Neural progenitor cell (in vitro differentiated cells): ENCODE results near the gene DRC3. TPM values are rescaled to one million over a fixed set of nuclear protein-coding genes. Genes with fewer than 3 reads are reported as not detected.

Source experiments
- DNase-seq: peaks from one replicate; pipeline ENCODE4 v3.0.0-alpha.2; 2016; ENCODE audit warnings: low spot score
- H2AFZ ChIP-seq: fragments of 200-600 bp; sonication (generic); replicated peaks from 2 replicates; pipeline ENCODE4 v1.6.1; 2016; ENCODE audit warnings: antibody characterized with exemption
- H3F3A ChIP-seq: fragments of 200-600 bp; sonication (generic); 2 replicates; pipeline ENCODE4 v1.6.1; 2016; ENCODE audit warnings: antibody characterized with exemption, low read depth
- H3K27ac ChIP-seq: fragments of 200-600 bp; sonication (generic); 2 replicates; pipeline ENCODE4 v1.5.1; 2016; ENCODE audit warnings: mild to moderate bottlenecking
- H3K27me3 ChIP-seq: fragments of 200-600 bp; sonication (generic); 2 replicates; pipeline ENCODE4 v1.6.1; 2016; ENCODE audit warnings: mild to moderate bottlenecking, moderate library complexity
- H3K36me3 ChIP-seq: fragments of 200-600 bp; sonication (generic); 2 replicates; pipeline ENCODE4 v1.5.1; 2016
- H3K4me1 ChIP-seq: fragments of 200-600 bp; sonication (generic); 2 replicates; pipeline ENCODE4 v1.6.1; 2016; ENCODE audit warnings: mixed run types
- H3K4me2 ChIP-seq: fragments of 200-600 bp; sonication (generic); 2 replicates; pipeline ENCODE4 v1.6.1; 2016
- H3K4me3 ChIP-seq: fragments of 200-600 bp; sonication (generic); 2 replicates; pipeline ENCODE4 v1.5.1; 2016
- H3K79me2 ChIP-seq: fragments of 200-600 bp; sonication (generic); 2 replicates; pipeline ENCODE4 v1.6.1; 2016; ENCODE audit warnings: low read depth
- H3K9ac ChIP-seq: fragments of 200-600 bp; sonication (generic); 2 replicates; pipeline ENCODE4 v1.6.1; 2016
- H3K9me3 ChIP-seq: fragments of 200-600 bp; sonication (generic); 2 replicates; pipeline ENCODE4 v1.5.1; 2016; ENCODE audit warnings: low read depth
- H4K20me1 ChIP-seq: fragments of 200-600 bp; sonication (generic); 2 replicates; pipeline ENCODE4 v1.6.1; 2016; ENCODE audit warnings: low read depth
- H3K27ac Mint-ChIP-seq: 3 replicates; pipeline ENCODE4 v1.8.0; 2021; ENCODE audit warnings: mixed read lengths
- H3K27me3 Mint-ChIP-seq: 2 replicates; pipeline ENCODE4 v1.8.0; 2022; ENCODE audit warnings: low read depth, mild to moderate bottlenecking, inconsistent platforms, moderate library complexity, mixed read lengths; ENCODE audit not compliant: insufficient read depth
- H3K36me3 Mint-ChIP-seq: 3 replicates; pipeline ENCODE4 v1.8.0; 2021; ENCODE audit warnings: mixed read lengths
- H3K4me1 Mint-ChIP-seq: 3 replicates; pipeline ENCODE4 v1.8.0; 2021; ENCODE audit warnings: mixed read lengths
- H3K4me3 Mint-ChIP-seq: 3 replicates; pipeline ENCODE4 v1.8.0; 2021; ENCODE audit warnings: mild to moderate bottlenecking, moderate library complexity, mixed read lengths
- H3K9me3 Mint-ChIP-seq: 3 replicates; pipeline ENCODE4 v1.8.0; 2020; ENCODE audit warnings: mixed read lengths
- CTCF ChIP-seq: fragments of 200-600 bp; sonication (generic); IDR thresholded peaks from 2 replicates; pipeline ENCODE4 v1.5.1; 2017; ENCODE audit warnings: antibody characterized with exemption, mild to moderate bottlenecking
- EZH2 ChIP-seq: fragments of 200-600 bp; sonication (generic); IDR thresholded peaks from 2 replicates; pipeline ENCODE4 v1.6.1; 2017; ENCODE audit warnings: antibody characterized with exemption, mild to moderate bottlenecking, moderate library complexity
- EZH2phosphoT487 ChIP-seq: fragments of 200-600 bp; sonication (generic); IDR thresholded peaks from 2 replicates; pipeline ENCODE4 v1.6.1; 2017; ENCODE audit warnings: antibody characterized with exemption
- total RNA-seq: library from RNA; depleted of rRNA; stranded (reverse); fragments of >200 nt; gene quantifications from 2 replicates; pipeline ENCODE4 v1.2.3, GENCODE V29; 2015; ENCODE audit warnings: low replicate concordance

Gene DRC3
- total RNA-seq, 1 donor from 2014 or later: 0.07 TPM

GRCh38 chr17:18016426-18016825, 43.8 kb downstream of the DRC3 start:
- Histone ChIP-seq H3K9ac (no peak overlapping the region), H2AFZ (no peak overlapping the region), H3K36me3 (no peaks in the 10 kb centered on the region), H3K27ac (no peak overlapping the region), H3K79me2 (no peaks in the 10 kb centered on the region), H3F3A (no peaks in the 10 kb centered on the region), H3K4me2 (no peak overlapping the region), H3K9me3 (no peaks in the 10 kb centered on the region), H3K27me3 (no peaks in the 10 kb centered on the region), H3K4me1 (no peaks in the 10 kb centered on the region), H3K4me3 (no peak overlapping the region), H4K20me1 (no peaks in the 10 kb centered on the region)
- Mint-ChIP-seq H3K4me1 (peaks cover 9% of the 10 kb centered on the region), H3K27me3 (peaks cover 2% of the 10 kb centered on the region), H3K4me3 (no peak overlapping the region), H3K27ac (no peak overlapping the region), H3K36me3 (peaks cover 4% of the 10 kb centered on the region), H3K9me3 (no peaks in the 10 kb centered on the region)
- no peak for DNase-seq
- no peak for TF ChIP-seq EZH2
- no peak for TF ChIP-seq EZH2phosphoT487
- TF ChIP-seq CTCF: no peak

- Histone ChIP-seq H3K9me3 (no peaks in the 10 kb centered on the region), H3K9ac (no peak overlapping the region), H3F3A (no peaks in the 10 kb centered on the region), H3K36me3 (no peaks in the 10 kb centered on the region), H3K4me1 (no peaks in the 10 kb centered on the region), H3K79me2 (no peaks in the 10 kb centered on the region), H4K20me1 (no peaks in the 10 kb centered on the region), H3K27me3 (no peaks in the 10 kb centered on the region), H2AFZ (no peak overlapping the region), H3K4me3 (no peak overlapping the region), H3K27ac (no peak overlapping the region), H3K4me2 (no peak overlapping the region)
- no peak for TF ChIP-seq EZH2phosphoT487
- H3K4me3 Mint-ChIP-seq: no peak overlapping the region
- no peaks in the 10 kb centered on the region for H3K9me3 Mint-ChIP-seq
- H3K4me1 Mint-ChIP-seq: peaks cover 9% of the 10 kb centered on the region
- H3K27me3 Mint-ChIP-seq: peaks cover 2% of the 10 kb centered on the region
- H3K36me3 Mint-ChIP-seq: peaks cover 4% of the 10 kb centered on the region
- DNase-seq: no peak
- H3K27ac Mint-ChIP-seq: no peak overlapping the region
These were observed 45.3 kb downstream of the DRC3 start for GRCh38 chr17:18017958-18018357.

- H3K79me2 ChIP-seq: no peaks in the 10 kb centered on the region
- no peaks in the 10 kb centered on the region for H3F3A ChIP-seq
- Mint-ChIP-seq H3K27ac (no peak overlapping the region), H3K36me3 (peaks cover 4% of the 10 kb centered on the region), H3K4me1 (peaks cover 9% of the 10 kb centered on the region), H3K27me3 (peaks cover 2% of the 10 kb centered on the region), H3K4me3 (no peak overlapping the region), H3K9me3 (no peaks in the 10 kb centered on the region)
- no peak overlapping the region for H3K27ac ChIP-seq
- DNase-seq: no peak
- no peaks in the 10 kb centered on the region for H3K4me1 ChIP-seq
- no peak for TF ChIP-seq EZH2phosphoT487
- TF ChIP-seq CTCF: no peak
- TF ChIP-seq EZH2: no peak
- no peak overlapping the region for H2AFZ ChIP-seq
- no peak overlapping the region for H3K4me2 ChIP-seq
- no peaks in the 10 kb centered on the region for H4K20me1 ChIP-seq
- H3K9me3 ChIP-seq: no peaks in the 10 kb centered on the region
- no peaks in the 10 kb centered on the region for H3K27me3 ChIP-seq
- no peak overlapping the region for H3K4me3 ChIP-seq
- no peaks in the 10 kb centered on the region for H3K36me3 ChIP-seq
- H3K9ac ChIP-seq: no peak overlapping the region
These were observed 45.8 kb downstream of the DRC3 start for GRCh38 chr17:18018411-18018921.

GRCh38 chr17:18019838-18020154, 47.1 kb downstream of the DRC3 start:
- Histone ChIP-seq H3K79me2 (no peaks in the 10 kb centered on the region), H3K27me3 (no peaks in the 10 kb centered on the region), H3K27ac (no peak overlapping the region), H3K9ac (no peak overlapping the region), H3K36me3 (no peaks in the 10 kb centered on the region), H2AFZ (no peak overlapping the region), H3F3A (no peaks in the 10 kb centered on the region), H3K4me3 (no peak overlapping the region), H3K9me3 (no peaks in the 10 kb centered on the region), H4K20me1 (no peaks in the 10 kb centered on the region), H3K4me1 (no peaks in the 10 kb centered on the region), H3K4me2 (no peak overlapping the region)
- Mint-ChIP-seq H3K27ac (no peak overlapping the region), H3K36me3 (peaks cover 4% of the 10 kb centered on the region), H3K4me3 (no peak overlapping the region), H3K27me3 (peaks cover 2% of the 10 kb centered on the region), H3K9me3 (no peaks in the 10 kb centered on the region), H3K4me1 (peaks cover 9% of the 10 kb centered on the region)
- TF ChIP-seq EZH2 (no peak), CTCF (no peak), EZH2phosphoT487 (no peak)
- DNase-seq: no peak
